HepG2 (cell line): ENCODE measurements around the gene ASB9.

Source experiments
- SIN3A ChIP-seq: IDR thresholded peaks from 2 replicates; pipeline ENCODE4 v1.6.1; 2011; ENCODE audit warnings: low read depth, mild to moderate bottlenecking, control low read depth, low read length, borderline replicate concordance
- TBX2 ChIP-seq: sonication (generic); formaldehyde crosslinking; IDR thresholded peaks from 2 replicates; pipeline ENCODE4 v1.5.0; 2020; ENCODE audit warnings: missing genetic modification reagents, mild to moderate bottlenecking, borderline replicate concordance
- ZNF747 ChIP-seq: sonication (generic); formaldehyde crosslinking; IDR thresholded peaks from 2 replicates; pipeline ENCODE4 v1.8.1; 2023; ENCODE audit warnings: missing genetic modification reagents, mild to moderate bottlenecking, borderline replicate concordance

DNA sequence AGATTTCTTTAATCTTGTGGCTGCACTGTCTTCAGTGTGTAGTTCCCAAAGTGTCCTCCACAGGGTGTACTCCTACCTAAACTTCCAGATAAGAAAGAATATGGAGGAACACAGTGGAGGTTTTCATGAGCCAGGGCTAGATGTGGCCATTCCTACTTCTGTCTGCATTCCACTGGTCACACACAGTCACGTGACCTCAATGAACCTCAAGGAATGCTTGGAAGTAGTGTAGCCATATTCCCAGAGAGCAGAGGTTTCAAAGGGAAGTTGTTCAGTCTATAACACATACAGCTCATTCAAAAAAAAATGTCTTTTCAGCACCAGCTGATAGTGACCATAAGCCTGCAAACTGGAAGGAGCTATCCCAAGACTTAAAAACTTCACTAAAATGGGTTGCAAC is 53.6 kb downstream of the ASB9 start:
- TF ChIP-seq ZNF747 (CRISPR knock-in tag), result no peak
- TF ChIP-seq SIN3A, result no peak
- TF ChIP-seq TBX2 (CRISPR knock-in tag), result no peak
